Measurements from ENCODE around the gene TSNAXIP1. TPM values are rescaled to one million over a fixed set of nuclear protein-coding genes. Genes with fewer than 3 reads are reported as not detected.

The TSNAXIP1 gene
- total and polyA plus RNA-seq, 9 of the 15 experiments (the other 6 are each of a cell fraction or from before 2014, with no cell fraction given), result 0.03 to 0.24 (median 0.11) TPM; not detected in 4

GRCh38 chr16:67825906-67826305 is 19.2 kb downstream of the TSNAXIP1 start:
- Histone ChIP-seq H3K79me2 (ENCODE audit: control insufficient read depth, insufficient read depth, low read length) (no peaks in the 10 kb centered on the region), H3K9ac (ENCODE audit: insufficient read depth in 1 of 2, low read depth in 2 of 2, low read length in 2 of 2) (peak overlapping the region in 1 of 2 experiments; percentile 43; a peak in 2 of 4 replicates), H2AFZ (ENCODE audit: low read depth, low read length) (no peak overlapping the region), H3K27ac (ENCODE audit: extremely low read depth, low read depth, low read length) (no peak overlapping the region), H3K4me1 (replicated peaks in 1 of 2; ENCODE audit: control insufficient read depth in 2 of 2, insufficient read depth in 2 of 2, low read length in 2 of 2) (peaks cover 0 to 10% of the 10 kb centered on the region in 2 experiments; a peak in 2 of 5 replicates), H3K36me3 (ENCODE audit: control insufficient read depth, insufficient read depth, low read length) (peaks cover 42% of the 10 kb centered on the region; the same call in 2 of the 3 replicates), H3K27me3 (ENCODE audit: control insufficient read depth in 2 of 2, insufficient read depth in 2 of 2, low read length in 2 of 2) (no peaks in the 10 kb centered on the region), H3K4me3 (no peak overlapping the region), H3K9me3 (replicated peaks; ENCODE audit: control insufficient read depth, insufficient read depth, low read depth, low read length) (no peaks in the 10 kb centered on the region), H3K9me1 (ENCODE audit: control insufficient read depth, insufficient read depth, low read length) (peaks cover 5% of the 10 kb centered on the region), H4K20me1 (replicated peaks; ENCODE audit: control insufficient read depth, insufficient read depth, low read length) (no peaks in the 10 kb centered on the region; the same call in 1 of the 2 replicates), H3K4me2 (ENCODE audit: insufficient read depth, low read length) (no peak overlapping the region)
- DNase-seq (ENCODE audit: extremely low read depth in 1 of 4, low spot score in 3 of 4), result no peak
- ATAC-seq, result no peak
- POLR2A ChIA-PET, result interaction anchor here (0.6 to 3.2 kb wide), 4 partner anchors 9 to 297 kb away, joined by 3 to 19 read pairs (median 4); partner anchors contain the start of gene RIPOR1
- TF ChIP-seq RBBP5 (IDR thresholded peaks at IDR 0.05; ENCODE audit: borderline replicate concordance, insufficient read depth, low read length, poor library complexity, severe bottlenecking), result peak; percentile 8
- TF ChIP-seq, protein P1, sequence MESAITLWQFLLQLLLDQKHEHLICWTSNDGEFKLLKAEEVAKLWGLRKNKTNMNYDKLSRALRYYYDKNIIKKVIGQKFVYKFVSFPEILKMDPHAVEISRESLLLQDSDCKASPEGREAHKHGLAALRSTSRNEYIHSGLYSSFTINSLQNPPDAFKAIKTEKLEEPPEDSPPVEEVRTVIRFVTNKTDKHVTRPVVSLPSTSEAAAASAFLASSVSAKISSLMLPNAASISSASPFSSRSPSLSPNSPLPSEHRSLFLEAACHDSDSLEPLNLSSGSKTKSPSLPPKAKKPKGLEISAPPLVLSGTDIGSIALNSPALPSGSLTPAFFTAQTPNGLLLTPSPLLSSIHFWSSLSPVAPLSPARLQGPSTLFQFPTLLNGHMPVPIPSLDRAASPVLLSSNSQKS (CRISPR knock-in tag; IDR thresholded peaks at IDR 0.05), result no peak
- TF ChIP-seq KHSRP (IDR thresholded peaks at IDR 0.05), result no peak
- no peak for TF ChIP-seq NFRKB (IDR thresholded peaks at IDR 0.05; ENCODE audit: low read depth)
- TF ChIP-seq ZNF551 (CRISPR knock-in tag; IDR thresholded peaks at IDR 0.05), result no peak
- TF ChIP-seq POLR2G (IDR thresholded peaks at IDR 0.05; ENCODE audit: low read depth, low read length), result peak; percentile 61
- TF ChIP-seq YBX1 (IDR thresholded peaks at IDR 0.05), result no peak
- no peak for TF ChIP-seq ZBTB49 (CRISPR knock-in tag; IDR thresholded peaks at IDR 0.05; ENCODE audit: borderline replicate concordance)
- TF ChIP-seq, protein P2, sequence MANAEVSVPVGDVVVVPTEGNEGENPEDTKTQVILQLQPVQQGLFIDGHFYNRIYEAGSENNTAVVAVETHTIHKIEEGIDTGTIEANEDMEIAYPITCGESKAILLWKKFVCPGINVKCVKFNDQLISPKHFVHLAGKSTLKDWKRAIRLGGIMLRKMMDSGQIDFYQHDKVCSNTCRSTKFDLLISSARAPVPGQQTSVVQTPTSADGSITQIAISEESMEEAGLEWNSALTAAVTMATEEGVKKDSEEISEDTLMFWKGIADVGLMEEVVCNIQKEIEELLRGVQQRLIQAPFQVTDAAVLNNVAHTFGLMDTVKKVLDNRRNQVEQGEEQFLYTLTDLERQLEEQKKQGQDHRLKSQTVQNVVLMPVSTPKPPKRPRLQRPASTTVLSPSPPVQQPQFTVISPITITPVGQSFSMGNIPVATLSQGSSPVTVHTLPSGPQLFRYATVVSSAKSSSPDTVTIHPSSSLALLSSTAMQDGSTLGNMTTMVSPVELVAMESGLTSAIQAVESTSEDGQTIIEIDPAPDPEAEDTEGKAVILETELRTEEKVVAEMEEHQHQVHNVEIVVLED (CRISPR knock-in tag; IDR thresholded peaks at IDR 0.05), result no peak
- TF ChIP-seq ATF3 (IDR thresholded peaks at IDR 0.05), result no peak
- no peak for TF ChIP-seq ATF3 (CRISPR knock-in tag; conservative IDR thresholded peaks at IDR 0.05)
- no peak for TF ChIP-seq SPI1 (IDR thresholded peaks at IDR 0.05; ENCODE audit: borderline replicate concordance, low read depth, low read length)
- in situ Hi-C loops (cut with MboI) (no loop called here), intact Hi-C loops (cut with micrococcal nuclease) (no loop called here)
- no TSS peak for BruUV-seq (replicated peaks)
- FAIRE-seq, result no peak
- 84% methylated on average over 13 of the region's 14 CpGs for WGBS (ENCODE audit: insufficient coverage, low coverage, missing lambda C conversion rate)
- CTCF ChIA-PET (ENCODE audit: low intra/inter-chr PET ratio), result no interaction called here

Data from K562 (cell line).